ENCODE measurements around the gene SMIM24.
"Not testable (repeated sequence)": the region's sequence is repeated elsewhere in the genome, so short reads cannot be mapped to it uniquely, and the experiment has no call there.

The SMIM24 gene

GRCh38 chr19:3456925-3457527, 23.3 kb downstream of the SMIM24 start:
- Mint-ChIP-seq H3K9me3 (no peaks in the 10 kb centered on the region), H3K4me3 (no peak overlapping the region), H3K4me1 (ENCODE audit: low read depth in 2 of 2) (peaks cover 0 to 4% of the 10 kb centered on the region in 2 donors), H3K36me3 (ENCODE audit: insufficient read depth) (peaks cover 14% of the 10 kb centered on the region), H3K27ac (no peak overlapping the region), H3K27me3 (no peaks in the 10 kb centered on the region)
- ATAC-seq (replicated peaks) (no peak), DNase-seq (no peak)

GRCh38 chr19:3455960-3456601, 24.2 kb downstream of the SMIM24 start:
- no peak for DNase-seq
- Mint-ChIP-seq H3K9me3 (no peaks in the 10 kb centered on the region), H3K36me3 (ENCODE audit: insufficient read depth) (peaks cover 20% of the 10 kb centered on the region), H3K27me3 (no peaks in the 10 kb centered on the region), H3K4me1 (ENCODE audit: low read depth in 2 of 2) (peaks cover 0 to 4% of the 10 kb centered on the region in 2 donors), H3K27ac (no peak overlapping the region), H3K4me3 (no peak overlapping the region)
- ATAC-seq (replicated peaks), result no peak

DNA sequence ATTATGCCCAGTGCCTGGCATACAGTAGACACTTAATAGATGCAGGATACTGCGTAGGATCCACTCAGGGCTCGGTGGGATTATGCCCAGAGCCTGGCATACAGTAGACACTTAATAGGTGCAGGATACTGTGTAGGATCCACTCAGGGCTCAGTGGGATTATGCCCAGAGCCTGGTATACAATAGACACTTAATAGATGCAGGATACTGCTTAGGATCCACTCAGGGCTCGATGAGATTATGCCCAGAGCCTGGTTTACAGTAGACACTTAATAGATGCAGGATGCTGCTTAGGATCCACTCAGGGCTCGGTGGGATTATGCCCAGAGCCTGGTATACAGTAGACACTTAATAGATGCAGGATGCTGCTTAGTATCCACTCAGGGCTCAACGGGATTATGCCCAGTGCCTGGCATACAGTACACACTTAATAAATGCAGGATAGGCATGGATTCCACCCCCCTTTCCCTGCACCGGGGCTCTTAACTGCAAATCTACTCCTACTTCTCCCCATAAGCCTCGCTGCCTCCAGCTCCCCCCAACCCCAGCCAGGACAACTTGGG, 24.9 kb downstream of the SMIM24 start:
- Mint-ChIP-seq H3K9me3 (no peaks in the 10 kb centered on the region), H3K4me1 (ENCODE audit: low read depth in 2 of 2) (peaks cover 0 to 4% of the 10 kb centered on the region in 2 donors), H3K4me3 (no peak overlapping the region), H3K27ac (no peak overlapping the region), H3K27me3 (no peaks in the 10 kb centered on the region), H3K36me3 (ENCODE audit: insufficient read depth) (peaks cover 20% of the 10 kb centered on the region)
- DNase-seq (no peak), ATAC-seq (replicated peaks) (no peak)

- no peak overlapping the region for H3K4me3 Mint-ChIP-seq
- ATAC-seq (replicated peaks) (no peak), DNase-seq (no peak)
- H3K4me1 Mint-ChIP-seq (ENCODE audit: low read depth in 2 of 2), result peaks cover 0 to 4% of the 10 kb centered on the region in 2 donors
- H3K27ac Mint-ChIP-seq, result no peak overlapping the region
- no peaks in the 10 kb centered on the region for H3K9me3 Mint-ChIP-seq
- peaks cover 23% of the 10 kb centered on the region for H3K36me3 Mint-ChIP-seq (ENCODE audit: insufficient read depth)
- H3K27me3 Mint-ChIP-seq, result no peaks in the 10 kb centered on the region
These were observed 25.5 kb downstream of the SMIM24 start for GRCh38 chr19:3454656-3455392.

GRCh38 chr19:3453840-3454239, 26.5 kb downstream of the SMIM24 start:
- ATAC-seq (replicated peaks), result no peak
- H3K4me1 Mint-ChIP-seq (ENCODE audit: low read depth in 2 of 2), result peaks cover 0 to 3% of the 10 kb centered on the region in 2 donors

DNA sequence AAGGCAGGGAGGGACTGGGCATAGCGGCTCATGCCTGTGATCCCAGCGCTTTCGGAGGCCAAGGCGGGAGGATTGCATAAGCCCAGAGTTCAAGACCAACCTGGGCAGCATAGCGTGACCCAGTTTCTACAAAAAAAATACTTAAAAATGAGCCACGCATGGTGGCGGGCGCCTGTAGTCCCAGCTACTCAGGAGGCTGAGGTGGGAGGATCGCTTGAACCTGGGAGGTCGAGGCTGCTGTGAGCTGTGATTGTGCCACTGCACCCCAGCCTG, 27.4 kb downstream of the SMIM24 start:
- H3K4me1 Mint-ChIP-seq (ENCODE audit: low read depth in 2 of 2); H3K4me3 Mint-ChIP-seq; ATAC-seq (replicated peaks); H3K27me3 Mint-ChIP-seq; DNase-seq; H3K27ac Mint-ChIP-seq; H3K9me3 Mint-ChIP-seq: not testable (repeated sequence)
- peaks cover 30% of the 10 kb centered on the region for H3K36me3 Mint-ChIP-seq (ENCODE audit: insufficient read depth)

More at GRCh38 chr19:3453840-3454239, 26.5 kb downstream of the SMIM24 start:
- H3K36me3 Mint-ChIP-seq (ENCODE audit: insufficient read depth), result peaks cover 30% of the 10 kb centered on the region
- H3K9me3 Mint-ChIP-seq, result no peaks in the 10 kb centered on the region
- no peaks in the 10 kb centered on the region for H3K27me3 Mint-ChIP-seq
- no peak overlapping the region for H3K4me3 Mint-ChIP-seq
- H3K27ac Mint-ChIP-seq, result no peak overlapping the region
- DNase-seq, result no peak

- Mint-ChIP-seq H3K4me1 (ENCODE audit: low read depth in 2 of 2) (peaks cover 0 to 3% of the 10 kb centered on the region in 2 donors), H3K9me3 (no peaks in the 10 kb centered on the region), H3K27ac (no peak overlapping the region), H3K4me3 (no peak overlapping the region), H3K36me3 (ENCODE audit: insufficient read depth) (peaks cover 30% of the 10 kb centered on the region), H3K27me3 (no peaks in the 10 kb centered on the region)
- no peak for DNase-seq
- ATAC-seq (replicated peaks), result no peak
These were observed 28.0 kb downstream of the SMIM24 start for GRCh38 chr19:3452171-3452941.

GRCh38 chr19:3451451-3451866, 28.9 kb downstream of the SMIM24 start:
- no peaks in the 10 kb centered on the region for H3K9me3 Mint-ChIP-seq
- no peaks in the 10 kb centered on the region for H3K4me1 Mint-ChIP-seq (ENCODE audit: low read depth in 2 of 2)
- H3K36me3 Mint-ChIP-seq (ENCODE audit: insufficient read depth), result peaks cover 30% of the 10 kb centered on the region
- DNase-seq, result no peak
- no peak for ATAC-seq (replicated peaks)
- H3K27ac Mint-ChIP-seq, result peak overlapping the region in 1 of 2 donors; percentile 19
- H3K27me3 Mint-ChIP-seq, result no peaks in the 10 kb centered on the region
- no peak overlapping the region for H3K4me3 Mint-ChIP-seq

GRCh38 chr19:3450796-3451411, 29.4 kb downstream of the SMIM24 start:
- H3K4me3 Mint-ChIP-seq, result no peak overlapping the region
- DNase-seq (no peak), ATAC-seq (replicated peaks) (no peak)
- H3K9me3 Mint-ChIP-seq, result no peaks in the 10 kb centered on the region
- no peaks in the 10 kb centered on the region for H3K4me1 Mint-ChIP-seq (ENCODE audit: low read depth in 2 of 2)
- H3K27ac Mint-ChIP-seq, result peak overlapping the region in 1 of 2 donors; percentile 19
- H3K36me3 Mint-ChIP-seq (ENCODE audit: insufficient read depth), result peaks cover 35% of the 10 kb centered on the region
- H3K27me3 Mint-ChIP-seq, result no peaks in the 10 kb centered on the region

DNA sequence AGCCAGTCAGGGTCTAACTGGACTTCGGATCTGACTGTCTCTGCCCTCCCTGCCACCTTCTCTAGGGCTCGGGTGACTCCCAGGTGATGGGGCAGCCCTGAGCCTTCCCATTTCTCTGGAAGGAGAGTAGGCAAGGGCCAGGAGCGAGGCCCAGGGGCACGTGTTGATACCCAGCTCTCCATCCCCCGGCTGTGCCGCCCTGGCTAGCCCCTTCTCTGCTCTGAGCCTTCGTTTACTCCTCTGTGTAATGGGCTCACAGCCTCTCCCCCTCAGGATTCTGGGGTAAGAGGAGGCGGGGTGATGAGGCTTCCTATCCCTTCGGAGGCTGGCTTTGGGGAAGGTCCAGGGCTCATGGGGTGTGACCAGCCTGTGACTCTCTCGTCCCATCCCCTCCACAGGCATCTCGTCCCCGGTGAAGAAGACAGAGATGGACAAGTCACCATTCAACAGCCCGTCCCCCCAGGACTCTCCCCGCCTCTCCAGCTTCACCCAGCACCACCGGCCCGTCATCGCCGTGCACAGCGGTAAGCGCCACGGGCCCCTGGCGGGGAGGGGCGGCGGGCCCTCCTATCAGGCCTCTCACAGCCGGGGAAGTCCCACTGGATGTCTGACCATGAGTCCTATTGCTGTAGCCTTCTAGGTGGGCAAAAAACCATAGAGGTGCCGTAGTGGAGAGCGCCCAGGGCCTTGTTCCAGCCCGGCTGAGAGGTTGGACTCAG, 31.6 kb downstream of the SMIM24 start:
- peaks cover 0 to 4% of the 10 kb centered on the region in 2 donors for H3K4me1 Mint-ChIP-seq (ENCODE audit: low read depth in 2 of 2)
- DNase-seq (no peak), ATAC-seq (replicated peaks) (no peak)
- H3K9me3 Mint-ChIP-seq, result no peaks in the 10 kb centered on the region
- H3K36me3 Mint-ChIP-seq (ENCODE audit: insufficient read depth), result peaks cover 35% of the 10 kb centered on the region
- H3K27ac Mint-ChIP-seq, result no peak overlapping the region
- H3K27me3 Mint-ChIP-seq, result no peaks in the 10 kb centered on the region
- H3K4me3 Mint-ChIP-seq, result no peak overlapping the region

GRCh38 chr19:3446657-3447056, 33.7 kb downstream of the SMIM24 start:
- DNase-seq; H3K4me3 Mint-ChIP-seq; H3K9me3 Mint-ChIP-seq; H3K27ac Mint-ChIP-seq; H3K4me1 Mint-ChIP-seq (ENCODE audit: low read depth in 2 of 2); ATAC-seq (replicated peaks); H3K27me3 Mint-ChIP-seq: not testable (repeated sequence)
- H3K36me3 Mint-ChIP-seq (ENCODE audit: insufficient read depth), result peaks cover 21% of the 10 kb centered on the region

- ATAC-seq (replicated peaks), result no peak
These were observed 35.6 kb downstream of the SMIM24 start for GRCh38 chr19:3444695-3445234.

More at GRCh38 chr19:3444695-3445234, 35.6 kb downstream of the SMIM24 start:
- DNase-seq, result no peak
- peaks cover 0 to 5% of the 10 kb centered on the region in 2 donors for H3K4me1 Mint-ChIP-seq (ENCODE audit: low read depth in 2 of 2)
- H3K36me3 Mint-ChIP-seq (ENCODE audit: insufficient read depth), result peaks cover 11% of the 10 kb centered on the region
- H3K9me3 Mint-ChIP-seq, result no peaks in the 10 kb centered on the region
- H3K27ac Mint-ChIP-seq, result no peak overlapping the region
- no peak overlapping the region for H3K4me3 Mint-ChIP-seq
- H3K27me3 Mint-ChIP-seq, result no peaks in the 10 kb centered on the region
